Neural cell (in vitro differentiated cells): ENCODE data around the gene HGF. TPM values are rescaled to one million over a fixed set of nuclear protein-coding genes. Genes with fewer than 3 reads are reported as not detected.

Experiments used
- H2AFZ ChIP-seq: fragments of 200-600, 300-800 bp; sonication (generic), shearing (Covaris generic); 2 replicates; pipeline ENCODE4 v1.6.0; 2014; ENCODE audit warnings: low read depth, mild to moderate bottlenecking, antibody characterized with exemption, low read length, moderate library complexity
- H3F3A ChIP-seq: fragments of 200-600 bp; shearing (Covaris generic); 2 replicates; pipeline ENCODE4 v1.6.1; 2016; ENCODE audit warnings: mild to moderate bottlenecking, moderate library complexity, mixed read lengths, antibody characterized with exemption, low read length; ENCODE audit not compliant: insufficient read depth, poor library complexity, severe bottlenecking
- H3K27ac ChIP-seq: fragments of 200-600, 300-800 bp; sonication (generic), shearing (Covaris generic); 2 replicates; pipeline ENCODE4 v1.5.1; 2014; ENCODE audit warnings: mild to moderate bottlenecking, low read length, moderate library complexity
- H3K27me3 ChIP-seq: fragments of 300-800, 200-600 bp; sonication (generic), shearing (Covaris generic); 2 replicates; pipeline ENCODE4 v1.6.0; 2014; ENCODE audit warnings: mild to moderate bottlenecking, low read depth, low read length, moderate library complexity; ENCODE audit not compliant: insufficient read depth
- H3K36me3 ChIP-seq: fragments of 300-800, 200-600 bp; sonication (generic), shearing (Covaris generic); 2 replicates; pipeline ENCODE4 v1.5.1; 2014; ENCODE audit warnings: mild to moderate bottlenecking, antibody characterized with exemption, low read length, moderate library complexity; ENCODE audit not compliant: insufficient read depth
- H3K4me2 ChIP-seq: fragments of 300-800, 200-600 bp; sonication (generic), shearing (Covaris generic); 2 replicates; pipeline ENCODE4 v1.6.0; 2014; ENCODE audit warnings: mild to moderate bottlenecking, low read length
- H3K4me3 ChIP-seq: fragments of 300-800, 200-600 bp; sonication (generic), shearing (Covaris generic); 2 replicates; pipeline ENCODE4 v1.5.1; 2014; ENCODE audit warnings: mild to moderate bottlenecking, low read length, moderate library complexity
- H3K79me2 ChIP-seq: fragments of 200-600 bp; shearing (Covaris generic); replicated peaks from 2 replicates; pipeline ENCODE4 v1.6.0; 2014; ENCODE audit warnings: mild to moderate bottlenecking, low read length, moderate library complexity; ENCODE audit not compliant: insufficient read depth
- H3K9ac ChIP-seq: fragments of 300-800, 200-600 bp; sonication (generic), shearing (Covaris generic); 2 replicates; pipeline ENCODE4 v1.6.1; 2016; ENCODE audit warnings: mild to moderate bottlenecking, low read length, mixed read lengths
- H3K9me2 ChIP-seq: fragments of 200-600 bp; shearing (Covaris generic); 2 replicates; pipeline ENCODE4 v1.6.1; 2016; ENCODE audit warnings: mild to moderate bottlenecking, low read length, mixed read lengths; ENCODE audit not compliant: insufficient read depth
- H3K9me3 ChIP-seq: fragments of 200-600, 300-800 bp; sonication (generic), shearing (Covaris generic); 2 replicates; pipeline ENCODE4 v1.6.1; 2016; ENCODE audit warnings: mild to moderate bottlenecking, mixed run types, low read length, moderate library complexity, mixed read lengths
- H4K20me1 ChIP-seq: fragments of 200-600 bp; shearing (Covaris generic); 2 replicates; pipeline ENCODE4 v1.6.1; 2016; ENCODE audit warnings: mild to moderate bottlenecking, mixed run types; ENCODE audit not compliant: insufficient read depth
- EP300 ChIP-seq: fragments of 450-650 bp; conservative IDR thresholded peaks from 2 replicates; pipeline ENCODE4 v1.6.1; 2014; ENCODE audit warnings: antibody characterized with exemption, mild to moderate bottlenecking, moderate library complexity; ENCODE audit not compliant: poor library complexity, severe bottlenecking
- EZH2 ChIP-seq: fragments of 200-600, 300-800 bp; shearing (Covaris generic), sonication (generic); IDR thresholded peaks from 2 replicates; pipeline ENCODE4 v1.6.1; 2014; ENCODE audit warnings: antibody characterized with exemption, low read length, borderline replicate concordance, mild to moderate bottlenecking; ENCODE audit not compliant: insufficient read depth, poor library complexity, severe bottlenecking
- MXI1 ChIP-seq: fragments of 450-650 bp; conservative IDR thresholded peaks from 2 replicates; pipeline ENCODE4 v1.6.1; 2014; ENCODE audit warnings: antibody characterized with exemption, mild to moderate bottlenecking; ENCODE audit not compliant: poor library complexity, severe bottlenecking
- POLR2AphosphoS5 ChIP-seq: IDR thresholded peaks from 2 replicates; pipeline ENCODE4 v1.6.1; 2012
- RAD21 ChIP-seq: fragments of 450-650 bp; conservative IDR thresholded peaks from 2 replicates; pipeline ENCODE4 v1.6.1; 2014; ENCODE audit warnings: antibody characterized with exemption, mild to moderate bottlenecking, moderate library complexity
- REST ChIP-seq: IDR thresholded peaks from 2 replicates; pipeline ENCODE4 v1.6.1; 2012; ENCODE audit warnings: borderline replicate concordance
- SMC3 ChIP-seq: fragments of 450-650 bp; conservative IDR thresholded peaks from 2 replicates; pipeline ENCODE4 v1.6.1; 2014; ENCODE audit warnings: antibody characterized with exemption, mild to moderate bottlenecking, moderate library complexity; ENCODE audit not compliant: poor library complexity
- TAF1 ChIP-seq: IDR thresholded peaks from 2 replicates; pipeline ENCODE4 v1.6.1; 2012; ENCODE audit warnings: low read depth
- polyA plus RNA-seq: library from polyadenylated mRNA; depleted of rRNA; stranded (reverse); fragments of >200 nt; gene quantifications from 2 replicates; pipeline ENCODE4 v1.2.3, GENCODE V29; 2014
- TF ChIP-seq, protein P1 (sequence below): fragments of 450-650 bp; IDR thresholded peaks from 2 replicates; pipeline ENCODE4 v1.5.1; 2014; ENCODE audit warnings: antibody characterized with exemption, mild to moderate bottlenecking, moderate library complexity; ENCODE audit not compliant: poor library complexity, severe bottlenecking

The HGF gene
- polyA plus RNA-seq, 1 donor from 2014 or later = not detected

- Histone ChIP-seq H3K27ac (no peak overlapping the region), H3K4me3 (no peak overlapping the region), H3F3A (no peaks in the 10 kb centered on the region), H3K79me2 (no peaks in the 10 kb centered on the region), H3K4me2 (no peak overlapping the region), H3K36me3 (no peaks in the 10 kb centered on the region), H3K9ac (no peak overlapping the region), H4K20me1 (no peaks in the 10 kb centered on the region), H3K9me3 (no peaks in the 10 kb centered on the region), H2AFZ (no peak overlapping the region), H3K27me3 (no peaks in the 10 kb centered on the region), H3K9me2 (no peaks in the 10 kb centered on the region)
- TF ChIP-seq EP300 = no peak
These were observed 26.2 kb downstream of the HGF start for GRCh38 chr7:81743665-81744064.

DNA sequence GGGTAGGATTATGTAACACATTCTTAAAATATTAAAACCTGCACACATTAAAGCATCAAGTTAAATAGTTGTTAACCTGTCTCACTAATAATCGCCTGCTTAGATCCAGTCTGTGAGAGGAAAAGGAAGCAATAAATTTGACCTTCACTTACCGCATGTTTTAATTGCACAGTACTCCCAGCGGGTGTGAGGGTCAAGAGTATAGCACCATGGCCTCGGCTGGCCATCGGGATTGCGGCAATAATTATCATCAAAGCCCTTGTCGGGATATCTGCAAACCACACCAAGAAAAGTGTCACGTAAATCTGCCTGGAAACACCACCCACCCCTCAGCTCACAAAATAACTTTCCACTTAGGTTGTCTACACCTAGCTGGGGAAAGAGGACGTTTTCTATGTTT lies 26.6 kb downstream of the HGF start:
- no peaks in the 10 kb centered on the region for H3K36me3 ChIP-seq
- no peaks in the 10 kb centered on the region for H3F3A ChIP-seq
- no peaks in the 10 kb centered on the region for H3K79me2 ChIP-seq
- no peaks in the 10 kb centered on the region for H4K20me1 ChIP-seq
- no peaks in the 10 kb centered on the region for H3K27me3 ChIP-seq
- no peak overlapping the region for H2AFZ ChIP-seq
- no peaks in the 10 kb centered on the region for H3K9me3 ChIP-seq
- H3K9ac ChIP-seq = no peak overlapping the region
- no peaks in the 10 kb centered on the region for H3K9me2 ChIP-seq
- TF ChIP-seq POLR2AphosphoS5 (no peak), EP300 (no peak), TAF1 (no peak)
- TF ChIP-seq, protein P1, sequence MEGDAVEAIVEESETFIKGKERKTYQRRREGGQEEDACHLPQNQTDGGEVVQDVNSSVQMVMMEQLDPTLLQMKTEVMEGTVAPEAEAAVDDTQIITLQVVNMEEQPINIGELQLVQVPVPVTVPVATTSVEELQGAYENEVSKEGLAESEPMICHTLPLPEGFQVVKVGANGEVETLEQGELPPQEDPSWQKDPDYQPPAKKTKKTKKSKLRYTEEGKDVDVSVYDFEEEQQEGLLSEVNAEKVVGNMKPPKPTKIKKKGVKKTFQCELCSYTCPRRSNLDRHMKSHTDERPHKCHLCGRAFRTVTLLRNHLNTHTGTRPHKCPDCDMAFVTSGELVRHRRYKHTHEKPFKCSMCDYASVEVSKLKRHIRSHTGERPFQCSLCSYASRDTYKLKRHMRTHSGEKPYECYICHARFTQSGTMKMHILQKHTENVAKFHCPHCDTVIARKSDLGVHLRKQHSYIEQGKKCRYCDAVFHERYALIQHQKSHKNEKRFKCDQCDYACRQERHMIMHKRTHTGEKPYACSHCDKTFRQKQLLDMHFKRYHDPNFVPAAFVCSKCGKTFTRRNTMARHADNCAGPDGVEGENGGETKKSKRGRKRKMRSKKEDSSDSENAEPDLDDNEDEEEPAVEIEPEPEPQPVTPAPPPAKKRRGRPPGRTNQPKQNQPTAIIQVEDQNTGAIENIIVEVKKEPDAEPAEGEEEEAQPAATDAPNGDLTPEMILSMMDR = no peak
- H3K4me3 ChIP-seq = no peak overlapping the region
- H3K27ac ChIP-seq = no peak overlapping the region
- no peak overlapping the region for H3K4me2 ChIP-seq

DNA sequence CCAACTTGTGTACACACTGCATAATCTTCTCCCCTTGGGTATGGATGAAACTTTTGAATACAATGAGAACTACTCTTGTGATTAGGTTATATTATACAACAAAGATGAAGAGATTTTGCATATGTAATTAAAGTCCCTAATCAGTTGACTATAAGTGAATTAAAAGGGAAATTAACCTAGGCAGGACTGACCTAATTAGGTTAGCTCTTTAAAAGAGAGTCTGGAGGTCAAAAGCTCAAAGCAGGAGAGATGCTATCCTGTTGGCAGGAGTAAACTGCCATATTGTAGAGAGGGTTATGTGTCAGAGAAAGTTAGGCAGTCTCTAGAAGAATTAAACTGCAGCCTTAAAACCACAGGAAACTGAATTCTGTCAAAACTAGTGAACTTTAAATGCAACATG lies 29.4 kb downstream of the HGF start:
- Histone ChIP-seq H3K9me2 (no peaks in the 10 kb centered on the region), H3K36me3 (no peaks in the 10 kb centered on the region), H3F3A (no peaks in the 10 kb centered on the region), H3K27me3 (no peaks in the 10 kb centered on the region), H3K79me2 (no peaks in the 10 kb centered on the region), H3K4me3 (no peak overlapping the region), H4K20me1 (no peaks in the 10 kb centered on the region), H3K27ac (no peak overlapping the region), H3K9ac (no peak overlapping the region), H2AFZ (no peak overlapping the region), H3K4me2 (no peak overlapping the region), H3K9me3 (no peaks in the 10 kb centered on the region)
- TF ChIP-seq REST (no peak), TAF1 (no peak), RAD21 (no peak), MXI1 (no peak), SMC3 (no peak), POLR2AphosphoS5 (no peak), EP300 (no peak), EZH2 (no peak)
- TF ChIP-seq, protein P1 = no peak
